H9 (cell line): ENCODE measurements around the gene TMEM39B. TPM values are rescaled to one million over a fixed set of nuclear protein-coding genes. Genes with fewer than 3 reads are reported as not detected.
A peak's percentile ranks its signal among the peaks of the same experiment; 100 is the strongest.

Experiments used
- DNase-seq: peaks from one replicate; pipeline ENCODE4 v3.0.0-alpha.2; 2017
- H2AFZ ChIP-seq: one replicate; pipeline ENCODE4 v1.6.1; 2013; ENCODE audit warnings: mild to moderate bottlenecking, low read length, control low read depth, moderate library complexity
- H2AK5ac ChIP-seq: 2 replicates; pipeline ENCODE4 v1.6.1; 2013; ENCODE audit warnings: low read length, control low read depth, mixed read lengths; ENCODE audit not compliant: insufficient read length
- H2BK120ac ChIP-seq: one replicate; pipeline ENCODE4 v1.6.1; 2013; ENCODE audit warnings: low read depth, mild to moderate bottlenecking, low read length, control low read depth, inconsistent platforms; ENCODE audit not compliant: poor library complexity, severe bottlenecking
- H2BK12ac ChIP-seq: 2 replicates; pipeline ENCODE4 v1.6.1; 2013; ENCODE audit warnings: low read length, control low read depth, mixed read lengths, low read depth; ENCODE audit not compliant: insufficient read length
- H2BK15ac ChIP-seq: 2 replicates; pipeline ENCODE4 v1.6.1; 2013; ENCODE audit warnings: low read depth, low read length, control low read depth
- H2BK20ac ChIP-seq: one replicate; pipeline ENCODE4 v1.6.1; 2013; ENCODE audit warnings: low read depth, mild to moderate bottlenecking, low read length, control low read depth, inconsistent platforms; ENCODE audit not compliant: poor library complexity, severe bottlenecking
- H2BK5ac ChIP-seq: 2 replicates; pipeline ENCODE4 v1.6.1; 2013; ENCODE audit warnings: low read length, control low read depth, mixed read lengths; ENCODE audit not compliant: insufficient read length
- H3K14ac ChIP-seq: 2 replicates; pipeline ENCODE4 v1.6.1; 2013; ENCODE audit warnings: low read length, control low read depth; ENCODE audit not compliant: insufficient read depth
- H3K18ac ChIP-seq: 2 replicates; pipeline ENCODE4 v1.6.1; 2013; ENCODE audit warnings: low read depth, mild to moderate bottlenecking, mixed read lengths, low read length, control low read depth; ENCODE audit not compliant: insufficient read length
- H3K23ac ChIP-seq: 2 replicates; pipeline ENCODE4 v1.6.1; 2013; ENCODE audit warnings: low read length, control low read depth, mixed read lengths, low read depth; ENCODE audit not compliant: insufficient read length
- H3K23me2 ChIP-seq: 2 replicates; pipeline ENCODE4 v1.6.1; 2013; ENCODE audit warnings: low read depth, mild to moderate bottlenecking, mixed read lengths, low read length, control low read depth; ENCODE audit not compliant: insufficient read length, poor library complexity, severe bottlenecking
- H3K27ac ChIP-seq: 2 replicates; pipeline ENCODE4 v1.5.1; 2013; ENCODE audit warnings: low read length, control low read depth, mixed read lengths, low read depth; ENCODE audit not compliant: insufficient read length
- H3K27me3 ChIP-seq: 2 replicates; pipeline ENCODE4 v1.6.1; 2013; ENCODE audit warnings: low read length, control low read depth, inconsistent platforms; ENCODE audit not compliant: insufficient read depth
- H3K4ac ChIP-seq: 2 replicates; pipeline ENCODE4 v1.6.1; 2013; ENCODE audit warnings: low read depth, mild to moderate bottlenecking, control low read depth, inconsistent platforms, low read length, moderate library complexity
- H3K4me1 ChIP-seq: 2 replicates; pipeline ENCODE4 v1.6.1; 2013; ENCODE audit warnings: low read length, control low read depth, inconsistent platforms; ENCODE audit not compliant: insufficient read depth
- H3K4me2 ChIP-seq: 2 replicates; pipeline ENCODE4 v1.6.1; 2013; ENCODE audit warnings: low read length, control low read depth, mixed read lengths; ENCODE audit not compliant: insufficient read length, insufficient read depth
- H3K56ac ChIP-seq: 2 replicates; pipeline ENCODE4 v1.6.1; 2013; ENCODE audit warnings: low read depth, mild to moderate bottlenecking, mixed read lengths, low read length, control low read depth; ENCODE audit not compliant: insufficient read length
- H3K79me1 ChIP-seq: 2 replicates; pipeline ENCODE4 v1.6.1; 2013; ENCODE audit warnings: low read depth, mild to moderate bottlenecking, moderate library complexity, low read length, control low read depth, inconsistent platforms; ENCODE audit not compliant: insufficient read depth, poor library complexity, severe bottlenecking
- H3K79me2 ChIP-seq: 2 replicates; pipeline ENCODE4 v1.6.1; 2013; ENCODE audit warnings: low read length, control low read depth, inconsistent platforms; ENCODE audit not compliant: insufficient read depth
- H3K9ac ChIP-seq: 2 replicates; pipeline ENCODE4 v1.6.1; 2013; ENCODE audit warnings: low read length, control low read depth, mixed read lengths; ENCODE audit not compliant: insufficient read length; ENCODE audit errors: extremely low read depth
- H3K9me3 ChIP-seq: one replicate; pipeline ENCODE4 v1.6.1; 2013; ENCODE audit warnings: low read depth, low read length, inconsistent platforms; ENCODE audit not compliant: control insufficient read depth
- H3T11ph ChIP-seq: one replicate; pipeline ENCODE4 v1.6.1; 2013; ENCODE audit warnings: mild to moderate bottlenecking, low read length, control low read depth, inconsistent platforms
- H4K20me1 ChIP-seq: one replicate; pipeline ENCODE4 v1.6.1; 2013; ENCODE audit not compliant: control insufficient read depth, insufficient read length, insufficient read depth
- H4K5ac ChIP-seq: 2 replicates; pipeline ENCODE4 v1.6.1; 2013; ENCODE audit warnings: low read depth, mild to moderate bottlenecking, mixed read lengths, low read length, control low read depth; ENCODE audit not compliant: insufficient read length
- H4K8ac ChIP-seq: replicated peaks from 2 replicates; pipeline ENCODE4 v1.6.1; 2013; ENCODE audit warnings: low read length, control low read depth, mixed read lengths, low read depth; ENCODE audit not compliant: insufficient read length
- H4K91ac ChIP-seq: 2 replicates; pipeline ENCODE4 v1.6.1; 2013; ENCODE audit warnings: low read depth, mild to moderate bottlenecking, moderate library complexity, mixed read lengths, low read length, control low read depth; ENCODE audit not compliant: insufficient read length
- H3K27ac Mint-ChIP-seq, 3 experiments: 2 replicates in 2 of 3; 3 replicates in 1 of 3; pipeline ENCODE4 v1.8.0; 2020 to 2021; ENCODE audit warnings: mixed read lengths in 3 of 3, mild to moderate bottlenecking in 1 of 3, moderate library complexity in 1 of 3
- H3K27me3 Mint-ChIP-seq: 2 replicates; pipeline ENCODE4 v1.8.0; 2021; ENCODE audit warnings: low read depth, mild to moderate bottlenecking, moderate library complexity, mixed read lengths
- H3K36me3 Mint-ChIP-seq, 3 experiments: 2 replicates in 2 of 3; 3 replicates in 1 of 3; pipeline ENCODE4 v1.8.0; 2020 to 2021; ENCODE audit warnings: low read depth in 3 of 3, mixed read lengths in 3 of 3; ENCODE audit not compliant: insufficient read depth in 1 of 3
- H3K4me1 Mint-ChIP-seq, 2 experiments: 2 replicates each; pipeline ENCODE4 v1.8.0; 2020; ENCODE audit warnings: mixed read lengths in 2 of 2
- H3K4me3 Mint-ChIP-seq, 2 experiments: 2 replicates in 1 of 2; 3 replicates in 1 of 2; pipeline ENCODE4 v1.8.0; 2020 to 2021; ENCODE audit warnings: mild to moderate bottlenecking in 2 of 2, mixed read lengths in 2 of 2, moderate library complexity in 1 of 2
- H3K9me3 Mint-ChIP-seq, 2 experiments: 2 replicates in 1 of 2; 3 replicates in 1 of 2; pipeline ENCODE4 v1.8.0; 2020; ENCODE audit warnings: mild to moderate bottlenecking in 2 of 2, mixed read lengths in 2 of 2, moderate library complexity in 1 of 2
- WGBS: extraction: QIAGEN DNeasy Blood & Tissue Kit; methylation state at CpG from one replicate; pipeline ENCODE4 v1.1.7; 2013; ENCODE audit warnings: missing lambda C conversion rate, low lambda C conversion rate, mixed read lengths; ENCODE audit not compliant: insufficient read length; ENCODE audit errors: extremely low coverage; 5-methylcytosine and 5-hydroxymethylcytosine counted together
- total RNA-seq: library from RNA; stranded (reverse); gene quantifications from 2 replicates; pipeline ENCODE4 v1.2.1, GENCODE V29; 2021
- TF ChIP-seq, protein P1 (sequence below): fragments of 200-600 bp; sonication (generic); conservative IDR thresholded peaks from 3 replicates; pipeline ENCODE4 v1.8.0; 2021; ENCODE audit warnings: antibody characterized with exemption, mild to moderate bottlenecking

Gene TMEM39B
- total RNA-seq, 1 experiment from 2014 or later = 27.4 TPM

DNA sequence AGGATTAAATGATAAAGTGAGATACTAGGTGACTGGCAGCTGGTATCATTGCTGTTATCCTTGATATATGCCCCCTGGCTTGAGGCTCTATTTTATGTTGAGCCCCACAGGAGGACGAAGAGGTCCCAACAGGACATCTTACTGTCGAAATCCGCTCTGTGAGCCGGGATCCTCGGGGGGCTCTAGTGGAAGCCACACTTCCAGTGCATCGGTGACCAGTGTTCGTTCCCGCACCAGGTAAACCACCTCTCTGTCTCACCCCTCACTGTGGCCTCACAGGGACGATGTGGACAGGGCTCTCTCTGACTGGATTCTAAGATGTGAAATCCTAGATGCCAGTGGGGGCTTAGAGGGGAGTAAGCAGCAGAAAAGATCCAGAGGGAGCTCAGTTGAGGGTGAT is 2.1 kb downstream of the TMEM39B start:
- Histone ChIP-seq H2AFZ (no peak overlapping the region), H3K79me1 (no peaks in the 10 kb centered on the region), H2BK120ac (no peak overlapping the region), H2BK15ac (no peak overlapping the region), H3K9ac (no peak overlapping the region), H2AK5ac (no peak overlapping the region), H2BK5ac (no peak overlapping the region), H3K27me3 (no peaks in the 10 kb centered on the region), H3K14ac (no peak overlapping the region), H3T11ph (no peak overlapping the region), H4K20me1 (no peaks in the 10 kb centered on the region), H4K91ac (no peak overlapping the region), H3K23me2 (peaks cover 9% of the 10 kb centered on the region), H3K4me2 (no peak overlapping the region), H3K23ac (no peak overlapping the region), H2BK20ac (no peak overlapping the region), H3K9me3 (no peaks in the 10 kb centered on the region), H3K18ac (no peak overlapping the region), H3K56ac (no peak overlapping the region), H3K79me2 (no peaks in the 10 kb centered on the region; the same call in 1 of the 2 replicates), H4K5ac (no peak overlapping the region), H2BK12ac (no peak overlapping the region), H3K27ac (no peak overlapping the region), H3K4ac (no peak overlapping the region), H4K8ac (no peak overlapping the region), H3K4me1 (no peaks in the 10 kb centered on the region; the same call in 1 of the 2 replicates)
- H3K4me1 Mint-ChIP-seq = peaks cover 13 to 14% of the 10 kb centered on the region in 2 experiments
- no peak for DNase-seq
- TF ChIP-seq, protein P1, sequence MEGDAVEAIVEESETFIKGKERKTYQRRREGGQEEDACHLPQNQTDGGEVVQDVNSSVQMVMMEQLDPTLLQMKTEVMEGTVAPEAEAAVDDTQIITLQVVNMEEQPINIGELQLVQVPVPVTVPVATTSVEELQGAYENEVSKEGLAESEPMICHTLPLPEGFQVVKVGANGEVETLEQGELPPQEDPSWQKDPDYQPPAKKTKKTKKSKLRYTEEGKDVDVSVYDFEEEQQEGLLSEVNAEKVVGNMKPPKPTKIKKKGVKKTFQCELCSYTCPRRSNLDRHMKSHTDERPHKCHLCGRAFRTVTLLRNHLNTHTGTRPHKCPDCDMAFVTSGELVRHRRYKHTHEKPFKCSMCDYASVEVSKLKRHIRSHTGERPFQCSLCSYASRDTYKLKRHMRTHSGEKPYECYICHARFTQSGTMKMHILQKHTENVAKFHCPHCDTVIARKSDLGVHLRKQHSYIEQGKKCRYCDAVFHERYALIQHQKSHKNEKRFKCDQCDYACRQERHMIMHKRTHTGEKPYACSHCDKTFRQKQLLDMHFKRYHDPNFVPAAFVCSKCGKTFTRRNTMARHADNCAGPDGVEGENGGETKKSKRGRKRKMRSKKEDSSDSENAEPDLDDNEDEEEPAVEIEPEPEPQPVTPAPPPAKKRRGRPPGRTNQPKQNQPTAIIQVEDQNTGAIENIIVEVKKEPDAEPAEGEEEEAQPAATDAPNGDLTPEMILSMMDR = no peak
- peaks cover 8% of the 10 kb centered on the region for H3K27me3 Mint-ChIP-seq
- peak overlapping the region in 1 of 2 experiments; percentile 6; a peak in 2 of 5 replicates for H3K4me3 Mint-ChIP-seq
- no peak overlapping the region for H3K27ac Mint-ChIP-seq
- H3K9me3 Mint-ChIP-seq = no peaks in the 10 kb centered on the region
- WGBS = no CpG with 5 or more reads among the region's 9 CpGs
- peaks cover 21 to 50% (median 43%) of the 10 kb centered on the region in 3 experiments for H3K36me3 Mint-ChIP-seq
